22Rv1 (cell line): ENCODE data around the gene AMOTL2.

Experiments
- CTCF ChIP-seq: fragments of 450-650 bp; IDR thresholded peaks from 2 replicates; pipeline ENCODE4 v1.5.1; 2017; ENCODE audit warnings: mild to moderate bottlenecking
- ZFX ChIP-seq: fragments of 450-650 bp; IDR thresholded peaks from 2 replicates; pipeline ENCODE4 v1.6.1; 2017; ENCODE audit warnings: antibody characterized with exemption, borderline replicate concordance

GRCh38 chr3:134423153-134423552 is 48.9 kb upstream of the AMOTL2 start:
- TF ChIP-seq CTCF (no peak), ZFX (no peak)
